ENCODE measurements around the gene DIAPH3. TPM values are rescaled to one million over a fixed set of nuclear protein-coding genes. Genes with fewer than 3 reads are reported as not detected.

The DIAPH3 gene
- total RNA-seq, 1 experiment from 2014 or later: 27.6 TPM

DNA sequence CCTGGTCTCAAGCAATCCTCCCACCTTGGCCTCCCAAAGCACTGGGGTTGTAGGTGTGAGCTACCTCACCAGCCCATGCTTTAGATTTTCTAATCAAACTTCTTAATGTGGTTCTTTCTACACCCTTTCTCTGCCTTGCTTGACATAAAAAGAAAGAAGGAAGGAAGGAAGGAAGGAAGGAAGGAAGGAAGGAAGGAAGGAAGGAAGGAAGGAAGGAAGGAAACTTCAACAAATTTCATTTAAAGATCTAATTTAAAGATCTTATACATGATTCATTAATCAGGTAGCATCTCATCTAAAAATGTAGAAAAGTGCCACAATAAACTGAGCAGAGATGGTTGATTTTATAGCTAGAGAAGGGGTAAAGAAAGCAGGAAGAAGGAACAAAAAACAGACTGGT lies 215.0 kb downstream of the DIAPH3 start:
- Mint-ChIP-seq H3K27me3 (ENCODE audit: low read depth) (no peaks in the 10 kb centered on the region), H3K9me3 (no peaks in the 10 kb centered on the region), H3K36me3 (no peaks in the 10 kb centered on the region), H3K4me1 (peaks cover 13% of the 10 kb centered on the region), H3K27ac (no peak overlapping the region), H3K4me3 (no peak overlapping the region)
- ATAC-seq (no peak), DNase-seq (ENCODE audit: low spot score) (no peak)
- ChIA-PET CTCF (no interaction called here), POLR2A (no interaction called here)
- TF ChIP-seq KAT7 (CRISPR knock-in tag; IDR thresholded peaks at IDR 0.05; ENCODE audit: borderline replicate concordance) (no peak), ATF3 (CRISPR knock-in tag; conservative IDR thresholded peaks at IDR 0.05) (no peak), ZNF317 (CRISPR knock-in tag; IDR thresholded peaks at IDR 0.05; ENCODE audit: borderline replicate concordance, low read depth) (no peak)

GRCh38 chr13:59946944-59947343 lies 216.8 kb downstream of the DIAPH3 start:
- Mint-ChIP-seq H3K4me3 (no peak overlapping the region), H3K27me3 (ENCODE audit: low read depth) (no peaks in the 10 kb centered on the region), H3K27ac (no peak overlapping the region), H3K36me3 (no peaks in the 10 kb centered on the region), H3K9me3 (no peaks in the 10 kb centered on the region), H3K4me1 (peaks cover 13% of the 10 kb centered on the region)
- TF ChIP-seq FOXP4 (CRISPR knock-in tag; IDR thresholded peaks at IDR 0.05) (no peak), NFATC4 (CRISPR knock-in tag; IDR thresholded peaks at IDR 0.05) (no peak), ZNF219 (CRISPR knock-in tag; IDR thresholded peaks at IDR 0.05; ENCODE audit: borderline replicate concordance) (no peak)
- TF ChIP-seq, protein P1, sequence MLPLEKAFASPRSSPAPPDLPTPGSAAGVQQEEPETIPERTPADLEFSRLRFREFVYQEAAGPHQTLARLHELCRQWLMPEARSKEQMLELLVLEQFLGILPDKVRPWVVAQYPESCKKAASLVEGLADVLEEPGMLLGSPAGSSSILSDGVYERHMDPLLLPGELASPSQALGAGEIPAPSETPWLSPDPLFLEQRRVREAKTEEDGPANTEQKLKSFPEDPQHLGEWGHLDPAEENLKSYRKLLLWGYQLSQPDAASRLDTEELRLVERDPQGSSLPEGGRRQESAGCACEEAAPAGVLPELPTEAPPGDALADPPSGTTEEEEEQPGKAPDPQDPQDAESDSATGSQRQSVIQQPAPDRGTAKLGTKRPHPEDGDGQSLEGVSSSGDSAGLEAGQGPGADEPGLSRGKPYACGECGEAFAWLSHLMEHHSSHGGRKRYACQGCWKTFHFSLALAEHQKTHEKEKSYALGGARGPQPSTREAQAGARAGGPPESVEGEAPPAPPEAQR (CRISPR knock-in tag; IDR thresholded peaks at IDR 0.05): no peak
- no peak for ATAC-seq
- DNase-seq (ENCODE audit: low spot score): no peak
- ChIA-PET POLR2A (no interaction called here), CTCF (no interaction called here)

- TF ChIP-seq, protein P2, sequence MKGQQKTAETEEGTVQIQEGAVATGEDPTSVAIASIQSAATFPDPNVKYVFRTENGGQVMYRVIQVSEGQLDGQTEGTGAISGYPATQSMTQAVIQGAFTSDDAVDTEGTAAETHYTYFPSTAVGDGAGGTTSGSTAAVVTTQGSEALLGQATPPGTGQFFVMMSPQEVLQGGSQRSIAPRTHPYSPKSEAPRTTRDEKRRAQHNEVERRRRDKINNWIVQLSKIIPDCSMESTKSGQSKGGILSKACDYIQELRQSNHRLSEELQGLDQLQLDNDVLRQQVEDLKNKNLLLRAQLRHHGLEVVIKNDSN (CRISPR knock-in tag; IDR thresholded peaks at IDR 0.05): no peak
- TF ChIP-seq ATF2 (CRISPR knock-in tag; IDR thresholded peaks at IDR 0.05; ENCODE audit: borderline replicate concordance, low read depth) (no peak), PREB (CRISPR knock-in tag; IDR thresholded peaks at IDR 0.05; ENCODE audit: borderline replicate concordance) (no peak), ZNF416 (CRISPR knock-in tag; IDR thresholded peaks at IDR 0.05) (no peak), RELA (CRISPR knock-in tag; IDR thresholded peaks at IDR 0.05; ENCODE audit: borderline replicate concordance) (no peak), ETV6 (CRISPR knock-in tag; IDR thresholded peaks at IDR 0.05) (no peak), NR3C1 (CRISPR knock-in tag; conservative IDR thresholded peaks at IDR 0.05; ENCODE audit: low read depth) (no peak), RORB (CRISPR knock-in tag; IDR thresholded peaks at IDR 0.05) (no peak), GRHL2 (CRISPR knock-in tag; IDR thresholded peaks at IDR 0.05; ENCODE audit: insufficient replicate concordance, severe bottlenecking) (no peak)
- TF ChIP-seq, protein P3, sequence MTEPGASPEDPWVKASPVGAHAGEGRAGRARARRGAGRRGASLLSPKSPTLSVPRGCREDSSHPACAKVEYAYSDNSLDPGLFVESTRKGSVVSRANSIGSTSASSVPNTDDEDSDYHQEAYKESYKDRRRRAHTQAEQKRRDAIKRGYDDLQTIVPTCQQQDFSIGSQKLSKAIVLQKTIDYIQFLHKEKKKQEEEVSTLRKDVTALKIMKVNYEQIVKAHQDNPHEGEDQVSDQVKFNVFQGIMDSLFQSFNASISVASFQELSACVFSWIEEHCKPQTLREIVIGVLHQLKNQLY (CRISPR knock-in tag; IDR thresholded peaks at IDR 0.05): no peak
- TF ChIP-seq, protein P4, sequence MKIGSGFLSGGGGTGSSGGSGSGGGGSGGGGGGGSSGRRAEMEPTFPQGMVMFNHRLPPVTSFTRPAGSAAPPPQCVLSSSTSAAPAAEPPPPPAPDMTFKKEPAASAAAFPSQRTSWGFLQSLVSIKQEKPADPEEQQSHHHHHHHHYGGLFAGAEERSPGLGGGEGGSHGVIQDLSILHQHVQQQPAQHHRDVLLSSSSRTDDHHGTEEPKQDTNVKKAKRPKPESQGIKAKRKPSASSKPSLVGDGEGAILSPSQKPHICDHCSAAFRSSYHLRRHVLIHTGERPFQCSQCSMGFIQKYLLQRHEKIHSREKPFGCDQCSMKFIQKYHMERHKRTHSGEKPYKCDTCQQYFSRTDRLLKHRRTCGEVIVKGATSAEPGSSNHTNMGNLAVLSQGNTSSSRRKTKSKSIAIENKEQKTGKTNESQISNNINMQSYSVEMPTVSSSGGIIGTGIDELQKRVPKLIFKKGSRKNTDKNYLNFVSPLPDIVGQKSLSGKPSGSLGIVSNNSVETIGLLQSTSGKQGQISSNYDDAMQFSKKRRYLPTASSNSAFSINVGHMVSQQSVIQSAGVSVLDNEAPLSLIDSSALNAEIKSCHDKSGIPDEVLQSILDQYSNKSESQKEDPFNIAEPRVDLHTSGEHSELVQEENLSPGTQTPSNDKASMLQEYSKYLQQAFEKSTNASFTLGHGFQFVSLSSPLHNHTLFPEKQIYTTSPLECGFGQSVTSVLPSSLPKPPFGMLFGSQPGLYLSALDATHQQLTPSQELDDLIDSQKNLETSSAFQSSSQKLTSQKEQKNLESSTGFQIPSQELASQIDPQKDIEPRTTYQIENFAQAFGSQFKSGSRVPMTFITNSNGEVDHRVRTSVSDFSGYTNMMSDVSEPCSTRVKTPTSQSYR (CRISPR knock-in tag; IDR thresholded peaks at IDR 0.05): no peak
- H3K36me3 Mint-ChIP-seq: no peaks in the 10 kb centered on the region
- H3K9me3 Mint-ChIP-seq: no peaks in the 10 kb centered on the region
- no peaks in the 10 kb centered on the region for H3K27me3 Mint-ChIP-seq (ENCODE audit: low read depth)
- H3K27ac Mint-ChIP-seq: no peak overlapping the region
- ATAC-seq: no peak
- no peaks in the 10 kb centered on the region for H3K4me1 Mint-ChIP-seq
- POLR2A ChIA-PET: no interaction called here
- no peak overlapping the region for H3K4me3 Mint-ChIP-seq
- DNase-seq (ENCODE audit: low spot score): no peak
- CTCF ChIA-PET: no interaction called here
These were observed 232.1 kb downstream of the DIAPH3 start for GRCh38 chr13:59931621-59932020.

All from WTC11 (cell line).